Fibroblast of lung (primary cell): ENCODE measurements around the gene NHSL1. TPM values are rescaled to one million over a fixed set of nuclear protein-coding genes. Genes with fewer than 3 reads are reported as not detected.

Source experiments
- DNase-seq, 2 donors: peaks; one replicate each; pipeline versions ENCODE4 v3.0.0 to v3.0.0-alpha.2; 2010; ENCODE audit warnings: low read depth in 2 of 2
- H2AFZ ChIP-seq: 2 replicates; pipeline ENCODE4 v1.5.1; 2012; ENCODE audit warnings: low read length, control low read depth, inconsistent platforms
- H3K27ac ChIP-seq: 2 replicates; pipeline ENCODE4 v1.5.1; 2011; ENCODE audit warnings: low read length, control low read depth; ENCODE audit not compliant: insufficient read depth
- H3K27me3 ChIP-seq: 2 replicates; pipeline ENCODE4 v1.5.1; 2011; ENCODE audit warnings: mild to moderate bottlenecking, low read length; ENCODE audit not compliant: control insufficient read depth, insufficient read depth
- H3K36me3 ChIP-seq: 2 replicates; pipeline ENCODE4 v1.5.1; 2011; ENCODE audit warnings: low read length; ENCODE audit not compliant: control insufficient read depth, insufficient read depth
- H3K4me1 ChIP-seq: 2 replicates; pipeline ENCODE4 v1.5.1; 2011; ENCODE audit warnings: low read length; ENCODE audit not compliant: control insufficient read depth, insufficient read depth; ENCODE audit errors: extremely low read depth
- H3K4me2 ChIP-seq: 2 replicates; pipeline ENCODE4 v1.5.1; 2011; ENCODE audit warnings: low read length, control low read depth; ENCODE audit not compliant: insufficient read depth; ENCODE audit errors: extremely low read depth
- H3K4me3 ChIP-seq, 4 experiments: fragments of 200-600 bp in 1 of 4; sonication (generic) in 1 of 4; replicated peaks in 1 of 4; 2 replicates each; pipeline ENCODE4 v1.5.1; 2011 to 2016; ENCODE audit warnings: low read length in 4 of 4, low read depth in 3 of 4, mild to moderate bottlenecking in 3 of 4, control low read depth in 2 of 4, inconsistent platforms in 1 of 4, mixed read lengths in 1 of 4; ENCODE audit not compliant: insufficient read depth in 1 of 4; ENCODE audit errors: control extremely low read depth in 1 of 4
- H3K79me2 ChIP-seq: 2 replicates; pipeline ENCODE4 v1.5.1; 2012; ENCODE audit warnings: mild to moderate bottlenecking, low read length, inconsistent platforms; ENCODE audit not compliant: control insufficient read depth, insufficient read depth
- H3K9ac ChIP-seq: 2 replicates; pipeline ENCODE4 v1.5.1; 2011; ENCODE audit warnings: mild to moderate bottlenecking, low read length, control low read depth; ENCODE audit not compliant: insufficient read depth
- H3K9me3 ChIP-seq: 2 replicates; pipeline ENCODE4 v1.5.1; 2012; ENCODE audit warnings: low read depth, low read length; ENCODE audit not compliant: control insufficient read depth, insufficient read depth
- H4K20me1 ChIP-seq: 2 replicates; pipeline ENCODE4 v1.5.1; 2011; ENCODE audit warnings: low read length; ENCODE audit not compliant: control insufficient read depth, insufficient read depth; ENCODE audit errors: extremely low read depth
- CTCF ChIP-seq, 2 donors: IDR thresholded peaks in 1 of 2; conservative IDR thresholded peaks in 1 of 2; 1 replicate in 1 of 2; 2 replicates in 1 of 2; pipeline ENCODE4 v1.5.1; 2011 to 2012; ENCODE audit warnings: low read length in 2 of 2, control low read depth in 1 of 2, inconsistent platforms in 1 of 2, low read depth in 1 of 2, mild to moderate bottlenecking in 1 of 2
- EZH2 ChIP-seq: IDR thresholded peaks from 2 replicates; pipeline ENCODE4 v1.5.1; 2012; ENCODE audit warnings: low read length, control low read depth, mild to moderate bottlenecking; ENCODE audit errors: missing control alignments
- polyA plus RNA-seq, 2 donors: library from polyadenylated mRNA; depleted of rRNA in 1 of 2; stranded (reverse) in 1 of 2; unstranded in 1 of 2; fragments of >200 nt; gene quantifications; 2 replicates each; pipeline ENCODE4 v1.2.1, GENCODE V29; 2011 to 2012; ENCODE audit warnings: missing spikeins in 1 of 2
- total RNA-seq: library from RNA; depleted of rRNA; stranded (reverse); fragments of >200 nt; gene quantifications from 2 replicates; pipeline ENCODE4 v1.2.1, GENCODE V29; 2014

Gene NHSL1
- total and polyA plus RNA-seq, 2 donors (not counting 1 experiment from before 2014, with no cell fraction given), result 9.5 to 10.6 TPM

GRCh38 chr6:138387577-138388368 is 111.5 kb downstream of the NHSL1 start:
- Histone ChIP-seq H3K9me3 (no peaks in the 10 kb centered on the region), H3K4me2 (no peak overlapping the region), H2AFZ (no peak overlapping the region), H3K79me2 (no peaks in the 10 kb centered on the region), H3K27ac (no peak overlapping the region), H3K4me3 (no peak overlapping the region), H3K4me1 (no peaks in the 10 kb centered on the region), H3K9ac (no peak overlapping the region), H3K36me3 (no peaks in the 10 kb centered on the region), H3K27me3 (no peaks in the 10 kb centered on the region), H4K20me1 (no peaks in the 10 kb centered on the region)
- no peak for DNase-seq
- TF ChIP-seq CTCF (conservative IDR thresholded peaks at IDR 0.05 in 1 of 2, IDR thresholded peaks at IDR 0.05 in 1 of 2; ENCODE audit: low read depth in 1 of 2, low read length in 2 of 2), result no peak
- TF ChIP-seq EZH2, result no peak

- H3K9ac ChIP-seq, result no peak overlapping the region
- no peaks in the 10 kb centered on the region for H3K9me3 ChIP-seq
- no peak overlapping the region for H3K27ac ChIP-seq
- H3K79me2 ChIP-seq, result no peaks in the 10 kb centered on the region
- no peak overlapping the region for H3K4me3 ChIP-seq
- H4K20me1 ChIP-seq, result no peaks in the 10 kb centered on the region
- no peaks in the 10 kb centered on the region for H3K4me1 ChIP-seq
- H3K27me3 ChIP-seq, result no peaks in the 10 kb centered on the region
- TF ChIP-seq CTCF (conservative IDR thresholded peaks at IDR 0.05 in 1 of 2, IDR thresholded peaks at IDR 0.05 in 1 of 2; ENCODE audit: low read depth in 1 of 2, low read length in 2 of 2) (no peak), EZH2 (no peak)
- no peak for DNase-seq
- H3K36me3 ChIP-seq, result no peaks in the 10 kb centered on the region
- no peak overlapping the region for H2AFZ ChIP-seq
- no peak overlapping the region for H3K4me2 ChIP-seq
Observed at GRCh38 chr6:138386897-138387296, 112.4 kb downstream of the NHSL1 start.

GRCh38 chr6:138383776-138384175 is 115.5 kb downstream of the NHSL1 start:
- Histone ChIP-seq H3K9ac (no peak overlapping the region), H3K36me3 (no peaks in the 10 kb centered on the region), H3K79me2 (no peaks in the 10 kb centered on the region), H4K20me1 (no peaks in the 10 kb centered on the region), H3K27me3 (no peaks in the 10 kb centered on the region), H3K4me3 (no peak overlapping the region), H3K4me1 (no peaks in the 10 kb centered on the region), H3K9me3 (no peaks in the 10 kb centered on the region), H3K4me2 (no peak overlapping the region), H2AFZ (no peak overlapping the region), H3K27ac (no peak overlapping the region)
- TF ChIP-seq CTCF (conservative IDR thresholded peaks at IDR 0.05 in 1 of 2, IDR thresholded peaks at IDR 0.05 in 1 of 2; ENCODE audit: low read depth in 1 of 2, low read length in 2 of 2) (no peak), EZH2 (no peak)
- DNase-seq, result no peak
